ENCODE results near the gene ZNF593.

Gene ZNF593

GRCh38 chr1:26164861-26165842, 4.6 kb upstream of the ZNF593 start:
- TF ChIP-seq FOXA1 (IDR thresholded peaks at IDR 0.05) (no peak), FOXK2 (IDR thresholded peaks at IDR 0.05) (no peak), ELF4 (IDR thresholded peaks at IDR 0.05) (no peak), PKNOX1 (IDR thresholded peaks at IDR 0.05) (no peak), CTBP1 (IDR thresholded peaks at IDR 0.05; ENCODE audit: borderline replicate concordance) (no peak), L3MBTL2 (conservative IDR thresholded peaks at IDR 0.05) (no peak)
- ChIA-PET POLR2A (no interaction called here), CTCF (interaction anchor here (0.6 to 1.0 kb wide), 3 partner anchors 147 to 252 kb away, joined by 3 to 4 read pairs (median 3); no protein-coding TSS in a partner anchor)
- DNase-seq (ENCODE audit: extremely low spot score), result no peak

GRCh38 chr1:26166719-26167281, 2.9 kb upstream of the ZNF593 start:
- no peak for DNase-seq (ENCODE audit: extremely low spot score)

GRCh38 chr1:26168410-26169197, 1.1 kb upstream of the ZNF593 start, which contains the start of gene C1orf232:
TSS of gene C1orf232 (minus strand) at chr1:26168963. CDS start at chr1:26168499, 464 bp downstream.
- ChIA-PET CTCF (interaction anchor here (0.9 to 2.2 kb wide), 5 partner anchors 10 to 134 kb away, joined by 3 to 8 read pairs (median 4); partner anchors contain the start of gene CEP85), POLR2A (interaction anchor here (1.8 kb wide), 1 partner anchor 11 kb away, joined by 15 read pairs; no protein-coding TSS in a partner anchor)
- TF ChIP-seq FOXA1 (IDR thresholded peaks at IDR 0.05) (no peak), HDGF (IDR thresholded peaks at IDR 0.05; ENCODE audit: borderline replicate concordance) (no peak), ELF4 (IDR thresholded peaks at IDR 0.05) (no peak), NFRKB (IDR thresholded peaks at IDR 0.05) (no peak), L3MBTL2 (conservative IDR thresholded peaks at IDR 0.05) (no peak), TARDBP (IDR thresholded peaks at IDR 0.05) (no peak), SUZ12 (IDR thresholded peaks at IDR 0.05) (no peak), BHLHE40 (IDR thresholded peaks at IDR 0.05; ENCODE audit: borderline replicate concordance) (no peak), FOXK2 (IDR thresholded peaks at IDR 0.05) (no peak), ARNT (IDR thresholded peaks at IDR 0.05) (no peak), SP1 (IDR thresholded peaks at IDR 0.05) (no peak), FOXM1 (IDR thresholded peaks at IDR 0.05; ENCODE audit: borderline replicate concordance) (no peak), CTBP1 (IDR thresholded peaks at IDR 0.05; ENCODE audit: borderline replicate concordance) (no peak), LEF1 (IDR thresholded peaks at IDR 0.05; ENCODE audit: borderline replicate concordance) (no peak), ZNF384 (IDR thresholded peaks at IDR 0.05) (no peak), PKNOX1 (IDR thresholded peaks at IDR 0.05) (no peak)
- DNase-seq (ENCODE audit: extremely low spot score), result no peak

More at GRCh38 chr1:26166719-26167281, 2.9 kb upstream of the ZNF593 start:
- POLR2A ChIA-PET, result no interaction called here
- CTCF ChIA-PET, result no interaction called here
- no peak for TF ChIP-seq PKNOX1 (IDR thresholded peaks at IDR 0.05)
- no peak for TF ChIP-seq ELF4 (IDR thresholded peaks at IDR 0.05)
- no peak for TF ChIP-seq NFRKB (IDR thresholded peaks at IDR 0.05)
- no peak for TF ChIP-seq CTBP1 (IDR thresholded peaks at IDR 0.05; ENCODE audit: borderline replicate concordance)
- TF ChIP-seq ZNF384 (IDR thresholded peaks at IDR 0.05), result no peak
- no peak for TF ChIP-seq LEF1 (IDR thresholded peaks at IDR 0.05; ENCODE audit: borderline replicate concordance)
- TF ChIP-seq ARNT (IDR thresholded peaks at IDR 0.05), result no peak
- TF ChIP-seq L3MBTL2 (conservative IDR thresholded peaks at IDR 0.05), result no peak
- TF ChIP-seq SP1 (IDR thresholded peaks at IDR 0.05), result no peak
- TF ChIP-seq HDGF (IDR thresholded peaks at IDR 0.05; ENCODE audit: borderline replicate concordance), result no peak
- no peak for TF ChIP-seq FOXA1 (IDR thresholded peaks at IDR 0.05)
- no peak for TF ChIP-seq SUZ12 (IDR thresholded peaks at IDR 0.05)
- no peak for TF ChIP-seq BHLHE40 (IDR thresholded peaks at IDR 0.05; ENCODE audit: borderline replicate concordance)
- no peak for TF ChIP-seq TARDBP (IDR thresholded peaks at IDR 0.05)
- TF ChIP-seq FOXK2 (IDR thresholded peaks at IDR 0.05), result no peak
- TF ChIP-seq FOXM1 (IDR thresholded peaks at IDR 0.05; ENCODE audit: borderline replicate concordance), result no peak

- CTCF ChIA-PET, result interaction anchor here (0.6 to 2.2 kb wide), 13 partner anchors 9 to 230 kb away, joined by 3 to 8 read pairs (median 3); partner anchors contain the start of gene CEP85
- TF ChIP-seq ELF4 (IDR thresholded peaks at IDR 0.05) (no peak), SP1 (IDR thresholded peaks at IDR 0.05) (no peak), NFRKB (IDR thresholded peaks at IDR 0.05) (no peak), FOXM1 (IDR thresholded peaks at IDR 0.05; ENCODE audit: borderline replicate concordance) (no peak), SUZ12 (IDR thresholded peaks at IDR 0.05) (no peak), PKNOX1 (IDR thresholded peaks at IDR 0.05) (no peak), FOXA1 (IDR thresholded peaks at IDR 0.05) (no peak), HDGF (IDR thresholded peaks at IDR 0.05; ENCODE audit: borderline replicate concordance) (no peak), ZNF384 (IDR thresholded peaks at IDR 0.05) (no peak), FOXK2 (IDR thresholded peaks at IDR 0.05) (no peak)
- POLR2A ChIA-PET, result interaction anchor here (0.9 to 2.0 kb wide), 10 partner anchors 10 to 125 kb away, joined by 3 to 19 read pairs (median 5); partner anchors contain the start of genes CATSPER4, CEP85 and FAM110D
- DNase-seq (ENCODE audit: extremely low spot score), result no peak
These were observed 532 bp upstream of the ZNF593 start for GRCh38 chr1:26169198-26169554.

All from HEK293T (cell line).